WTC11 (cell line): ENCODE measurements around the gene RASGRF2. TPM values are rescaled to one million over a fixed set of nuclear protein-coding genes. Genes with fewer than 3 reads are reported as not detected.

Source experiments
- AFF4 ChIP-seq: sonication (generic); formaldehyde crosslinking; IDR thresholded peaks from 2 replicates; pipeline ENCODE4 v1.8.1; 2023; ENCODE audit warnings: mild to moderate bottlenecking, missing genetic modification reagents, borderline replicate concordance
- AR ChIP-seq: fragments of 250-450 bp; sonication (Bioruptor Pico); IDR thresholded peaks from 2 replicates; pipeline ENCODE4 v1.9.0; 2021; ENCODE audit warnings: mild to moderate bottlenecking
- ATF1 ChIP-seq: sonication (generic); formaldehyde crosslinking; IDR thresholded peaks from 2 replicates; pipeline ENCODE4 v1.8.1; 2023; ENCODE audit warnings: mild to moderate bottlenecking, moderate library complexity, missing genetic modification reagents
- ATF2 ChIP-seq: sonication (generic); formaldehyde crosslinking; IDR thresholded peaks from 2 replicates; pipeline ENCODE4 v1.8.1; 2022; ENCODE audit warnings: low read depth, missing genetic modification reagents, borderline replicate concordance
- ATF6 ChIP-seq: sonication (generic); formaldehyde crosslinking; IDR thresholded peaks from 2 replicates; pipeline ENCODE4 v1.8.1; 2023; ENCODE audit warnings: mild to moderate bottlenecking, missing genetic modification reagents
- ELF4 ChIP-seq: sonication (generic); formaldehyde crosslinking; IDR thresholded peaks from 2 replicates; pipeline ENCODE4 v1.8.1; 2022; ENCODE audit warnings: low read depth, mild to moderate bottlenecking, moderate library complexity, missing genetic modification reagents
- ERG ChIP-seq: fragments of 250-450 bp; sonication (Bioruptor Pico); IDR thresholded peaks from 2 replicates; pipeline ENCODE4 v1.8.0; 2021; ENCODE audit warnings: mild to moderate bottlenecking
- FOXP4 ChIP-seq: sonication (generic); formaldehyde crosslinking; IDR thresholded peaks from 2 replicates; pipeline ENCODE4 v1.8.0; 2022; ENCODE audit warnings: mild to moderate bottlenecking, missing genetic modification reagents
- GRHL2 ChIP-seq: fragments of 250-450 bp; sonication (Bioruptor Pico); IDR thresholded peaks from 2 replicates; pipeline ENCODE4 v1.8.0; 2022; ENCODE audit warnings: mild to moderate bottlenecking, moderate library complexity; ENCODE audit not compliant: insufficient replicate concordance, severe bottlenecking
- HMGA2 ChIP-seq: fragments of 250-450 bp; sonication (Bioruptor Pico); IDR thresholded peaks from 2 replicates; pipeline ENCODE4 v1.4.0; 2021; ENCODE audit warnings: mild to moderate bottlenecking, moderate library complexity
- JUN ChIP-seq: sonication (generic); formaldehyde crosslinking; IDR thresholded peaks from 2 replicates; pipeline ENCODE4 v1.8.0; 2023; ENCODE audit warnings: mild to moderate bottlenecking, missing genetic modification reagents
- MXD4 ChIP-seq: fragments of 250-450 bp; sonication (Bioruptor Pico); IDR thresholded peaks from 2 replicates; pipeline ENCODE4 v1.8.0; 2021; ENCODE audit warnings: mild to moderate bottlenecking, moderate library complexity, borderline replicate concordance
- NFE2L1 ChIP-seq: sonication (generic); formaldehyde crosslinking; IDR thresholded peaks from 2 replicates; pipeline ENCODE4 v1.8.1; 2023; ENCODE audit warnings: missing genetic modification reagents
- TEAD1 ChIP-seq: sonication (generic); formaldehyde crosslinking; IDR thresholded peaks from 2 replicates; pipeline ENCODE4 v1.8.0; 2022; ENCODE audit warnings: mild to moderate bottlenecking, missing genetic modification reagents
- ZNF121 ChIP-seq: sonication (generic); formaldehyde crosslinking; IDR thresholded peaks from 2 replicates; pipeline ENCODE4 v1.8.0; 2023; ENCODE audit warnings: missing genetic modification reagents
- ZNF219 ChIP-seq: sonication (generic); formaldehyde crosslinking; IDR thresholded peaks from 2 replicates; pipeline ENCODE4 v1.8.0; 2023; ENCODE audit warnings: missing genetic modification reagents, mild to moderate bottlenecking, borderline replicate concordance
- ZNF263 ChIP-seq: sonication (generic); formaldehyde crosslinking; IDR thresholded peaks from 2 replicates; pipeline ENCODE4 v1.8.1; 2022; ENCODE audit warnings: low read depth, mild to moderate bottlenecking, moderate library complexity, missing genetic modification reagents
- ZSCAN18 ChIP-seq: fragments of 250-450 bp; sonication (Bioruptor Pico); IDR thresholded peaks from 2 replicates; pipeline ENCODE4 v2.1.2; 2022; ENCODE audit warnings: mild to moderate bottlenecking, moderate library complexity
- total RNA-seq: library from RNA; stranded (reverse); gene quantifications from 3 replicates; pipeline ENCODE4 v1.2.3, GENCODE V29; 2021

The RASGRF2 gene
- total RNA-seq, 1 experiment from 2014 or later: 17.6 TPM

GRCh38 chr5:80960531-80961375 is 590 bp downstream of the RASGRF2 start (continued):
- TF ChIP-seq ZNF121 (CRISPR knock-in tag) (no peak), ZSCAN18 (CRISPR knock-in tag) (no peak), AFF4 (CRISPR knock-in tag) (no peak), FOXP4 (CRISPR knock-in tag) (no peak), ZNF219 (CRISPR knock-in tag) (no peak), ATF2 (CRISPR knock-in tag) (no peak), ATF1 (CRISPR knock-in tag) (no peak), GRHL2 (CRISPR knock-in tag) (no peak), JUN (CRISPR knock-in tag) (peak; percentile 49; the same call in 1 of the 2 replicates), ZNF263 (CRISPR knock-in tag) (no peak), AR (CRISPR knock-in tag) (no peak), ELF4 (no peak), ATF6 (no peak), MXD4 (CRISPR knock-in tag) (no peak), HMGA2 (CRISPR knock-in tag) (no peak), NFE2L1 (CRISPR knock-in tag) (no peak), ERG (CRISPR knock-in tag) (no peak), TEAD1 (CRISPR knock-in tag) (0 out of 2 replicates have a peak, but pooled peaks have one; percentile 16)
